HG03378 (cell line): ENCODE results near the gene AHCYL1.
"Not testable (repeated sequence)": the region's sequence is repeated elsewhere in the genome, so short reads cannot be mapped to it uniquely, and the experiment has no call there.

Experiments used
- ATAC-seq: cut with Tn5 transposase; IDR thresholded peaks from one replicate; pipeline ENCODE4 v1.9.1; 2021; ENCODE audit warnings: mild to moderate bottlenecking, moderate library complexity; ENCODE audit not compliant: unreplicated experiment

Gene AHCYL1

DNA sequence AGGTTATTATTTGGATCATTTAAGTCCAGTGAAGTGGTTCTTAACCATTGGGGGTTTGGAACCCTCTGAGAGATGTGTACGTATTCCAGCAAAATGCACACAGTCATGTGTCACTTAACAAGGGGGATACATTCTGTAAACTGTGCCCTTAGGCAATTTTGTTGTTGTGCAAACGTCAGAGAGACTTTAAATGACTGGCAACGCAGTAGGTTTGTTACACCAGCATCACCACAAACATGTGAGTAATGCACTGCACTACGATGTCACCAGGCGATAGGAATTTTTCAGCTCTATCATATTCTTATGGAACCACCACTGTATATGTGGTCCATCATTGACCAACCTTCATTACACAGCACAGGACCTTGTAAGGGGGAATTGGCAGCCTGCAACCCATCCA, 11.9 kb downstream of the AHCYL1 start:
- no peak for ATAC-seq

DNA sequence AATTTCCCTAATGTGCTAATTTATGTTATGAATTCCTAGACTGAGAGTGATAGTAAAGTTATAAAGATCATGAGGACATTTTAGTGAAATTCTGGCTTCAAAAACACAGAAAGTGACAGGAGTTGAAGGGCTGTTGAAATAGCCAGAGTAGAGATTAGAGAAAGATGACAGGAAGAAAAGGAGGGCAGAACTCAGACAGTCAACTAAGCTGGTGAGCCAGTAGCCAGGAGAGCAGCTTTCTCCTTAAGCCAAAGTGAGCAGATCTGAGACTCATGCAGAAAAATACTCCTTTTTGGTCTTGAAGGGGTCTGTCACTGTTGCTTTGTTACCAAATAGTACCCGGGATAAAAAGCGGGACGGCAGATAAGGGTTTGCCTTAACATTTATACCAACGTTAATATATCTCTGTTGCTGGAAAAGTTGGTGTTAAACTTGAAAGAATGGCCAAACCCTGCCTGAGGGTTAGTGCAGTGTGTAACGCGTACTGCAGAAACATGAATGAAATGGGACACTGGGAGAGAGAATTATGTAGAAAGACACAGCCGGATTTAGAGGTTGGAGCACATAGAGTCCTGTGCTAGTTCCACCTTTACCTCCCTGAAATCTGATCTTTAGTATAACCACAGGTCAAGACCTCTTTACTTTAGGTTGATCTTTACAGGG, 12.8 kb downstream of the AHCYL1 start:
- no peak for ATAC-seq

DNA sequence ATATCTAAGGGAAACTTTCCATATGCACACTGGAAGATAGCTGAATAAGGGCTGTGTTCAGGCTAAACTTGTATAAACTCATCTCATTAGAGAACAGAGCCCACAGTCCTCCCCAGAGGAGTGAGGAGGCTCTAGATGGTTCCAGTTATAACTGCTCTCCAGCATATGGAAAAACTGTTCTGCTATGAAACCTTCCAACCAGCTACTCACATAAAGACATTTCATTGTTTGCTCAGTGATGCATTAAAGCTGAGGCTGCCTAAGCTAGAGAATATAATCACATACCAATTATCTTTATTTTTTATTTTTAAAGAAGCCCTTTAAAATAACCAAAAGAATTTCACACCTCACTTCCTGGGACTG, 13.3 kb downstream of the AHCYL1 start:
- ATAC-seq, result no peak

DNA sequence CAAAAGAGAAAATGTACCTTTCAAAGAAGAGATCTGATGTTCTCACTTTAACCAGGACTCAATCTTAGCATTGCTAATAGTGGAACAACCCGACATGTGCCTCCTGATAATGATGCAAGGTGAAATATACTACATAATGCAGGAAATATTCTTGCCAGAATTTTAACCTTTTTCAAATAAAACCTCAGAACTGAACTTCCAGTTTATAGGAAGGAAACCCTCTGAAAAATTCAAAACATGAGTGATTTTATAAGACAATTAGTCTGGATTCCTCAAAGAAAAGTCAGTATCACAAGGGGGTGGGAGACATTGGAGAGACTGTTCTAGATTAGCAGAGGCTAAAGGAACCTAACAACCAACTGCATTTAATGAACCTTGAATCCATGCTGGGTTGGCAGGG, 18.1 kb downstream of the AHCYL1 start:
- no peak for ATAC-seq

DNA sequence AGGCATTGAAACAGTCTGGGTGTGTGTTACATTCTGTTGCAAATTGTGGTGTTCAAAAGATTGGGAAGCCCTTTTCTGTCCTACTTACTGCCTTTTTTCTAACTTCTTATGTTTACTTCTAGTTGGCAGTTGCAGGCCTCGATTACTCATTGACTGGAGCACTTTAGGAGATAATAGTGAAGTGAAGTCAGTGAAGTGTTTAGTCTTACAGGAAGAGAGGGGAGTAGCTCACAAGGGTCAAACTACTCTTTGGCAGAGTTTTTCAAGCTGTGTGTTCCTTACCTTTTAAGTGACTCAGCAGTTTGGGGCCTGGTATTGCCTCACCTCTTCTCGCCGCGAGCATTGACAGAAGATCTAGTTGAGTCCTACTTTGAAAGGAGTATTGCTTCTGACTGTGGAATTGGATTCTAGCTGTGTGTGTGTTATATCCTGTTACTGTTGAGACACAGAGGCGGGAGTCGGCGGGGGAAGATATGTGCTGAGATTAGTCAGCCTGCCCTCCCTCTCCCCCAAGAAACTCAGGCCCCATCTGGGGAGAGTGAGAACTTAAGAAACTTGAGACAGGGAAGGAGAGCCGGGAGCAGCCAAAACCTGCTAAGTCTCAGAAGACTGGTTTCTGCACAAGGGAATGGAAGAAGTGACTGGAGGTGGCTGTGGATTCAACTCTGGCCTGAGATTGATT, 19.3 kb downstream of the AHCYL1 start:
- ATAC-seq, result peak; percentile 49

DNA sequence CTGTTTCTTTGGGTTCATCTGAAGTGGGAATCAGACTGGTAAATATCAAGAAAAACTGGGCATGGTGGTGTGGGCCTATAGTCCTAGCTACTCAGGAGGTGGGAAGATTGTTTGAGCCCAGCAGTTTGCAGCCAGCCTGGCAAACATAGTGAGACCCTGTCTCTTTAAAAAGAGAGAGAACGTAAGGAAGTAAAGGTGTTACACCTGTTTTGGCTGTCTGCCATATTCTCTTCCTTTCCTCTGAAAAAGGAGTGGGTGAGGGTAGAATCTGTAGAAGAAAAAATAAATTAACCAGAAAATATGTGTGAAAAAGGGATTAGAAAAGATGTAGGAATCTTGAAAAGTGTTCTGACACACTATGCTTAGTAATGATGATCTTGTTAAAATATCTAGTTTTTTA, 20.0 kb downstream of the AHCYL1 start:
- no peak for ATAC-seq

DNA sequence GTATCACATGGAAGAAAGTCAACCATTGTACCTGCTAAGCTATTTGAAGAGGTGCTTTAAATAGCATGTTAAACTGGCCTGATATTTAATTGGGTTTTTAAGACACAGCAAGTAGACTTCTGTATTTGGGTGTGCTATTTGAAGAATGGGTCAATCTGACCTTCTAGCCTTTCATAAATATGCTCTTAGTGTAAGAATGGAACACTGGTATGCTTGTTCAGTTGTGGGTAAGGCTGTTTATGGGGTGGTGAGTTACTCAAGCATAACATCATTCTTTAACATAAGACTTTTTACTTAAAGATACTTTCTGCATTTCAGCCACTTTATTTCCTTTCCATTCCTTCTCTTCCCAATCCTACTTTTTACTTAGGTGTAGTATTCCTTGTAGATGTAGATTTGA, 21.4 kb downstream of the AHCYL1 start:
- no peak for ATAC-seq

DNA sequence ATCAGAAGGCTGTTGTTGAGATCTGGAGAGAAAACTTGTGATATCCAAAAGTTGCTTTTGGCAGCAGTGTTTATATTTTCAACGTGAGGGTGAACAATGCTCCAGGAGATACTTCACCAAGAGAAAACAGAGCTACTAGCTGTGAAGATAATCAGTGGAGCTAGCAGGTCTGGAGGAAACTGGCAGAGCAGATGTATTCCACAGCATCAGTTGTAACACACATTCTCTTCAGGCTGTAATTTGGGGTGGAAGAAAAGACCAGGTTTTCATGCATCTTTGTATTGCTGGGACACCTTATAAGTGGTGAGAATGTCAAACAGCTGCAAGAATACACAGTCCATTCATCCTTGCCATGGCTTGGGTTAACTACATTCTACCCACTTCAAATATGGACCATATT, 22.0 kb downstream of the AHCYL1 start:
- no peak for ATAC-seq

DNA sequence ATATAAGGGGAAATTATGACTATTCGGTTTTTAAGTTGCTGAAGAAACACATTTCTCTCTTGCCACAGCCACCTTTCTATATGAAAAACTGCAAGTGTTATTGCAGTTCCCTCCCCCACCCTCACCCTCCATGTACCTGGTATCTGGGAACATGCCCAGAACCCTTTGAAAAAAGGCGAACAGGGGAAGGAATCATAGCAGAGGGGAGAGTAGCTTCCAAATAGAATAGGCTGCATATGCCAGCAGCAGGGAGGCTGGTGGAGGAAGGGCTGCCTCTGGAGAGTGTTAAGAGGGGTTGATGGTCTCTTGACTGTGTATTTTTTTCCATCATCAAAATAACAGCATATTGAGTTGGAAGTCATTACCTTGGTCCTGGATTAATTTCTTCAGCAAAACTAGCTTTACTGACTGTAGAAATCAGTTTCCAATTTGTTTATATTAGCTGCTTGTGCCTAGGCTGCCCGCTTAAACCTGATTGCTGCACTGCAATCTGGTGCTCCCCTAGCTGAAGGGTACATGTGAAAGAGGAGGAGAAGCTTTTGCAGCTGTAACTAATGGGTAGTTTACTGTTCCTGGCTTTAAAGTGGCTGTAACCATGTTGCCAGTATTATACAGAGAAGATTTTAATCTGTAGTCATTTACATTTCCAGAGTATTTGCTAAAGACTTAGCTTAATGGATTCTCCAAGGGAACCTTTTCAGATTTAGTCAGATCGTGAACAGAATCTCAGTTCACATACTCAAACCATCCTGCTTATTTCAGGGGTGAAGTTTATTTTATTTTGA, 22.7 kb downstream of the AHCYL1 start:
- ATAC-seq, result no peak

DNA sequence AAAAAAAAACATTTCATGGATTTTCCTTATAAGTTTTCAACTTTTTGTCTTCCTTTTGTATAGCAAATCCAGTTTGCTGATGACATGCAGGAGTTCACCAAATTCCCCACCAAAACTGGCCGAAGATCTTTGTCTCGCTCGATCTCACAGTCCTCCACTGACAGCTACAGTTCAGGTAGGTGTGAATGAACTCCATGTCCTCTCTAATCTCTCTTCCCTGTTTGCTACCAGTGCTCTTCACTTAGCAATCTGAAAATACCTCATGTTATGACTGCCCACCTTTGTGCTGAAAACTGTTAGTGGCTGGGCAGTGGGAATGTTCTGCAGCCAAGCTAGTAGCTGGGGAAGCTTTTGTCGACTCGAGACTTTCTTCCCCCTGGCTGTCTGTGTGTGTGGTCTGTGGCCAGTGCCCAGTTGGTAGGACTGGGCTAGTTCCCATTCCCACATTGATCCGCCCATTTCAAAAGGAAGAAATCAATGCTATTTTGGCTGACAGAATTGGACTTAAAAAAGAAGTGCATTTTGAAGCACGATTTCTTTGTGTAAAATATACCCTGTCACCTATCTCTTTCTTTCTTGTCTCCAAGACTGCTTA, 24.5 kb downstream of the AHCYL1 start:
- no peak for ATAC-seq

DNA sequence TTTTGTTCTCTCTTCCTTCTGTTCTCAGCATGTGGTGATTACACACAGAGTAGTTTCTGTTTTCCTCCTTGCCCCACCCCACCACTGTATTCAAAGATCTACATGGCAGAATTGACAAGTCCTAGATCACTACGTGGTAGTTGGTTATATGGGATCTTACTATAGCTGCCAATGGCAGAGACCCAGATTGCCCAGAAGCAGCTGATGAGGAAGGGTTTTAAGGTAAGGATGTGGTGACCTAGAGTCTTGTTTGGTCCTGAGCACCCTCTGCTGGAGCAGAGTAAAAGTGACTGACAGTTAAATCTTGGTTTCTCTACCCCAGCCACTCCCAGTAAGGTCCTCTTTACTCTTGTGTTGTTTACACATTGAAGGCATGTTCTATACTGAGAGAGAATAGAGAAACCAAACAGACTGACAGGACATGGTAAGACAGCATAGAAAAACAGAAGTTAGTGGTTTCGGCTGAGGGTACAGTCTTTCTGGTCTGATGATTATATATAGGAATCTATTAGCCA, 27.0 kb downstream of the AHCYL1 start:
- ATAC-seq, result peak; percentile 92

DNA sequence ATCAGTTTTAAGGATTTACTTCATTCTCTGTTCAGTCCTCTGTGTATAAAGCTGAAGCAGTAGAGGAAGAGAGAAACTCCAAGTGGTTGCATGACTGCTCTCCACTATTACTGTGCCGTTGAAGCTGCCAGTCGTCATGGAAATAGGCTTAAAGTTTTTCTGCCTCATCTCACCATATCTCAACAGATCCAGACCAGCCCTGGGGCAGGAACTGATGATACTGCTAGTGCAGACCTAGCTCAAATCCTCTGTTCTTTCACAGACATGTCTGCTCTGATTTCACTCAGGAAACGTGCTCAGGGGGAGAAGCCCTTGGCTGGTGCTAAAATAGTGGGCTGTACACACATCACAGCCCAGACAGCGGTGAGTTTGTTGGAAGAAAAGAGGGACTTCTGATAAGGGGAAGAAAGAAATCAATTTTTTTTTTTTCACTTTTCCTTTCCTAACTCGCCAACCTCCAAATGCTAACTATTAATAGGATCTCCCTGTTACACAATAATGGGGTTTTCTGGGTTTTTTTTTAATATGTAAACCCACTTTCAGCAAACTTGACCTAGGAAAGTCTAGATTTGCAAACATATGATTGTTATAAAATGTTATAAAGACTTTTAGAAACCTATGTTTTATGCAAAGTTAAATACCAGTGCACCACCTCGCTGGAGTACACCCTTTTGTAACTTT, 27.7 kb downstream of the AHCYL1 start:
- ATAC-seq, result peak; percentile 65

DNA sequence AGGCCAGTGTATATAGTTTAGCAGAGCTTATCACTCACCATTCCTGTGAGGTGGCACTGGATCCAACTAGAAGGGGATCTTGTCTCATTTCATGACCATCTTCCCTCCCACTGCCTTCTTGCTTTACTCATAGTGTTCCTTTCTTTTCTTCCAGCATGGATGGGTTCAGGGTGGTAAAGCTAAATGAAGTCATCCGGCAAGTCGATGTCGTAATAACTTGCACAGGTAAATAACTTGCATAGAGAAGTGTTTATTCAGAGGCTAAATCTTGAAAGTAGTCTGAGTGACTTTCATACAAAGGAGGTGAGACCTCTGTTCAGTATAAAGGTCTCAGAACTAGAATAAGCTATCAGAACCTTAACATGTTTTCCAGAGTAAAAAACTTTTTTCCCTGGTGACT, 33.2 kb downstream of the AHCYL1 start:
- ATAC-seq, result no peak

DNA sequence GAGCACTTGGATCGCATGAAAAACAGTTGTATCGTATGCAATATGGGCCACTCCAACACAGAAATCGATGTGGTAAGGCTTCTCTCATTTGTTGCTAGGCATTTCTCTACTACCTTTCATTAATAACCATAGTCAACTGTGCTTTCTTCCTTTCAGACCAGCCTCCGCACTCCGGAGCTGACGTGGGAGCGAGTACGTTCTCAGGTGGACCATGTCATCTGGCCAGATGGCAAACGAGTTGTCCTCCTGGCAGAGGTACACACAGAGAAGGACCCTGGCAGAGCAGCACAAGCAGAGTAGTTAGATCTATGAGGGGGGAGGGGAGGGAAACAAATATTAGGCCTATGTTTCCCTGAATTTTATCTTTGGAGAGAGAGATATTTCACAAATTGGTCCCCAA, 33.8 kb downstream of the AHCYL1 start:
- ATAC-seq, result no peak

DNA sequence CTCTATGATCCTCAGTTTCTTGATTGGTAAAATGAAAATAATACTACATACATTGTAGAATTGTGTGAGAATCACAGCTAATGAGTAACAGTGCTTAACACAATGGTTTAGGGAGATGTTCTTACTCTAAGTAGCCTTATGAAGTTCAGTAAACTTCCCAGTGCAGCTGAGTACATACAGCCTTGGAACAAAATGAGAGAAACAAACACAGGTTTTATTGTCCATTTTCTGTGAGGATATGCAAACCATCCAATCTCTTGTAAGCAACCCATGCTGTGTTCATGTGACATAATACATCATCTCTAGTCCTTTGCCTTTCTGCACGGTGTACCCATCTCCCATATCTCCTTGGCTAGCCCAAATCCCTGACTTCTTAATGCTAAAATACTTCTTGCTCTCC, 35.2 kb downstream of the AHCYL1 start:
- ATAC-seq, result no peak

DNA sequence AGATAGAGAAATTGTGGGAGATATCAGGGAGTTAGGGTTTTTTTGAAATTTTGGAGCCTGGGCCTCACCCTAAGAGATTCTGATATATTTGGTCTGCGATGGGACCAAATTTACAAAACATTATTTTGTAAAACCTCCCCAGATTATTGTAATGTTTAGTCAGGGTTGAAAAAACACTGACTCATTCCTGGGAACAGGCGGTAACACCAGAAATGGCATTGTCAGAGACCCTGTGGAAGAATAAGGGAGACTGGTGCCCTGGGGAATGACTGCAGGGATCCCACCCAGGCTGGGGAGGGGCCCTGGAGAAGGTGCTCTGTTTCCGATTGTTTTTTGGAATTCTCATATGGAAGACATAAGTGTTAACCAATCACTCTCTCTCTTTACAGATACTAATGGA, 36.7 kb downstream of the AHCYL1 start:
- no peak for ATAC-seq

DNA sequence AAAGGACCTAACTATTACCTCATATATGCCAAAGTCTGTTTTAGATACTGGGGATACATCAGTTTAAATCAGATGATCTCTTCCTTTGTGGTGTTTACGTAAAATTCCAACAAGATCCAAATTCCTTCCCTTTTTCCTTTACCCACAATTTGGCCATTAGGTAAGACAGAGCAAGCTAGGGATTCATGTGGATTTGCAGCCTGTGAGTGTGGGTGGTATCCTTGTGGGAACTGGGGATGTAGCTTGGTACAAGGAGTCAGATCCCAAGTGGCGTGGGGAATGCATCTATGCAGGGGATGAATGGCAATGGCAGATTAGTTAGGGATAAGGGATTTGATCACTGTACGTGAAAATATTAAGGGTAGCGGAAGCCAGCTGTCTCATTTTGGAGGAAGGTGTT, 40.0 kb downstream of the AHCYL1 start:
- no peak for ATAC-seq

DNA sequence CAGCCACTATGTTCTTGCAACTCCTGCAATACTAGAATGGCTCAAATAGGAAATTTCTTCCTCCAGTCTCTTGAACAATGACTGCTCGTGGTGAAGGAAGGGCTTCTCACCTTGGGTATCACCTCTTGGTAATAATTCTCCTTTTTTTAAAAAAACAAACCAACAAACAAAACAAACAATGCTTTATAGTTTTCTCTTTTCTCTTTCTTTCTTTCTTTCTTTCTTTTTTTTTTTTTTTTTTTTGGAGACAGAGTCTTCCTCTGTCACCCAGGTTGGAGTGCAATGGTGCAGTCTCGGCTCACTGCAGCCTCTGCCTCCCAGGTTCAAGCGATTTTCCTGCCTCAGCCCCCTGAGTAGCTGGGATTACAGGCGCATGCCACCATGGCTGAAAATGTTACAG, 46.1 kb downstream of the AHCYL1 start:
- ATAC-seq, result not testable (repeated sequence)

DNA sequence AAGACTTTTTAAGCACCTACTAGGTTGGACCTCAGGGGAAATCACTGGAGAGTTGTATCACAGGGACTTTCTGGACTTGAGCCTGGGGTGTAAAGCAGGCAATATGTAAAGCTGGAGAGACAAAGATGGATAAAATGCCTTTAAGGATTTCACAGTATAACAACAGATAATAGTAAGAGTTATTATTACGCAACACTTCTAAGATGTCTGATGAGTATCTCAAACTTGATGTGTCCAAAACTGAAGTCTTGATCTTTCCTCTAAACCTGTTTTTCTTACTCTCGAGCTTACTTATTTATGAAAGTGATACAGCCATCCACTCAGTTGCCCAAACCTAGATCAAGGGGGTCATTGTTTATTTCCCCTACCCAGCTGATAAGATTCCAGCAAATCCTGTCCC, 47.8 kb downstream of the AHCYL1 start:
- no peak for ATAC-seq

DNA sequence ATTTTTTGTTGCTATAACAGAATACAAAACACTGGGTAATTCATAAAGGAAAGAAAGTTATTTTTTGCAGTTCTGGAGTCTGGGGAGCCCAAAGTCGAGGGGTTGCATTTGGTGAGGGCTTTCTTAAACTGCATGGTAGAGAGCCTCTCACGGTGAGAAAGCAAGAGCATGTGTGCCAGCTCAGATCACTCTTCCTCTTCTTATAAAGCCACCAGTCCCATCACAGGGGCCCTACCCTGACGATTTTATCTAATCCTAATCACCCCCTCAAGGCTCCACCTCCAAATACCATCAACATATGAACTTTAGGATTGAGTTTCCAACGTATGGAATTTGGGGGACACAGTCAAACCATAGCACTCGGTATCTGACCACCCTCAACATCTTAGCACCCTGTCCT, 48.9 kb downstream of the AHCYL1 start:
- ATAC-seq, result no peak

DNA sequence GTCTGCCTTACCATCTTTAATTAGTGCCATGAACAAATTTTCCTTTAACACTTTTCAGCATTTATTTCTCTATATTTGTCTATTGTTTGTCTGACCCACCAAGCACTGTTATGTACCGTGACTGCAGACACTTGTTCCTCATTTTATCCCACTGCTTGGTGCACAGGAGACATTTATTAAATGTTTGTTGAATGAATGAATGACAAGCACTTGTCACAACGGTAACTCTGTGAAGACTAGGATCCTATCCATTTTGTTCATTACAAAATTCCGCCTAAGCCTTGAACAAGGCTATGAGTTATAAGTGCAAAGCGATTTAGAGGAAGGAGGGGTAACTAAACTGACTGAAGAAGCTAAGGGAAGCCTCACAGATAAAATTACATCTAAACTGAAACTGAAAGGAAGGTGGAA, 49.5 kb downstream of the AHCYL1 start:
- no peak for ATAC-seq
